K562 (cell line): Measurements from ENCODE around the gene BBLN. TPM values are rescaled to one million over a fixed set of nuclear protein-coding genes. Genes with fewer than 3 reads are reported as not detected.

Source experiments
- ATAC-seq: fragments of 200-7000 bp; cut with Tn5 transposase; 3 replicates; pipeline ENCODE4 v1.9.1; 2020; ENCODE audit warnings: moderate library complexity
- BruUV-seq: library from RNA; stranded (reverse); fragments of 400-500 nt; replicated peaks from 2 replicates; lab custom pipeline; 2021; lab: Mats Ljungman, UMichigan
- CTCF ChIA-PET: fragments of 300-600 bp; formaldehyde crosslinking; extraction: SDS; loops from one replicate; lab custom pipeline; 2021; ENCODE audit warnings: low intra/inter-chr PET ratio; lab: Yijun Ruan, JAX
- POLR2A ChIA-PET: fragments of 300-600, 350-650 bp; sonication (Branson Sonifier 250); formaldehyde crosslinking; extraction: SDS; loops from one replicate; lab custom pipeline; 2021; ENCODE audit warnings: antibody characterized with exemption, inconsistent platforms; lab: Yijun Ruan, JAX
- DNase-seq, 4 experiments: peaks; one replicate each; pipeline versions ENCODE4 v3.0.0 to v3.0.0-alpha.2; 2011 to 2018; ENCODE audit warnings: low spot score in 3 of 4, mixed read lengths in 3 of 4; ENCODE audit errors: extremely low read depth in 1 of 4
- FAIRE-seq: peaks from 2 replicates; lab custom pipeline; 2011; peaks lifted over from hg19 to GRCh38; lab: Jason Lieb, UNC
- H2AFZ ChIP-seq: 2 replicates; pipeline ENCODE4 v1.6.0; 2011; ENCODE audit warnings: low read depth, low read length, control low read depth, inconsistent platforms
- H3K27ac ChIP-seq: fragments of 200-600 bp; 3 replicates; pipeline ENCODE4 v1.8.0; 2011; ENCODE audit warnings: low read depth, mild to moderate bottlenecking, control low read depth, inconsistent platforms, low read length, moderate library complexity, mixed read lengths; ENCODE audit errors: extremely low read depth
- H3K27me3 ChIP-seq, 2 experiments: fragments of 300-600 bp in 1 of 2; 2 replicates in 1 of 2; 3 replicates in 1 of 2; pipeline versions ENCODE4 v1.6.0 to v1.8.0; 2011; ENCODE audit warnings: inconsistent platforms in 2 of 2, low read length in 2 of 2, mild to moderate bottlenecking in 1 of 2, mixed read lengths in 1 of 2, moderate library complexity in 1 of 2; ENCODE audit not compliant: control insufficient read depth in 2 of 2, insufficient read depth in 2 of 2
- H3K36me3 ChIP-seq: fragments of 300-600 bp; 3 replicates; pipeline ENCODE4 v1.8.0; 2011; ENCODE audit warnings: mild to moderate bottlenecking, low read length, inconsistent platforms; ENCODE audit not compliant: control insufficient read depth, insufficient read depth
- H3K4me1 ChIP-seq, 2 experiments: fragments of 200-600 bp in 1 of 2; replicated peaks in 1 of 2; 2 replicates in 1 of 2; 3 replicates in 1 of 2; pipeline versions ENCODE4 v1.5.1 to v1.8.0; 2011; ENCODE audit warnings: inconsistent platforms in 2 of 2, low read length in 2 of 2, mild to moderate bottlenecking in 1 of 2, mixed read lengths in 1 of 2, moderate library complexity in 1 of 2; ENCODE audit not compliant: control insufficient read depth in 2 of 2, insufficient read depth in 2 of 2
- H3K4me2 ChIP-seq: 2 replicates; pipeline ENCODE4 v1.6.1; 2011; ENCODE audit warnings: low read length, control low read depth, inconsistent platforms, mixed read lengths; ENCODE audit not compliant: insufficient read depth
- H3K4me3 ChIP-seq: fragments of 200-600 bp; sonication (generic), shearing (Covaris generic); 2 replicates; pipeline ENCODE4 v1.5.1; 2016; ENCODE audit warnings: control low read depth, inconsistent platforms
- H3K79me2 ChIP-seq: fragments of 200-600 bp; 3 replicates; pipeline ENCODE4 v1.8.0; 2011; ENCODE audit warnings: low read length, inconsistent platforms; ENCODE audit not compliant: control insufficient read depth, insufficient read depth
- H3K9ac ChIP-seq, 2 experiments: 2 replicates each; pipeline versions ENCODE4 v1.6.0 to v1.6.1; 2011; ENCODE audit warnings: low read depth in 2 of 2, low read length in 2 of 2, control low read depth in 1 of 2, inconsistent platforms in 1 of 2, mild to moderate bottlenecking in 1 of 2, mixed read lengths in 1 of 2; ENCODE audit not compliant: insufficient read depth in 1 of 2
- H3K9me1 ChIP-seq: one replicate; pipeline ENCODE4 v1.6.0; 2011; ENCODE audit warnings: inconsistent platforms, mild to moderate bottlenecking, low read length, moderate library complexity; ENCODE audit not compliant: control insufficient read depth, insufficient read depth
- H3K9me3 ChIP-seq: replicated peaks from 2 replicates; pipeline ENCODE4 v1.5.1; 2011; ENCODE audit warnings: low read depth, low read length, inconsistent platforms; ENCODE audit not compliant: control insufficient read depth, insufficient read depth
- H4K20me1 ChIP-seq: replicated peaks from 2 replicates; pipeline ENCODE4 v1.6.1; 2011; ENCODE audit warnings: low read length, inconsistent platforms, mixed read lengths; ENCODE audit not compliant: control insufficient read depth, insufficient read depth
- POLR2H ChIP-seq: IDR thresholded peaks from 2 replicates; pipeline ENCODE4 v1.6.1; 2016; ENCODE audit warnings: missing genetic modification characterization, low read depth, mild to moderate bottlenecking, control low read depth, missing compliant biosample characterization, moderate library complexity
- RAD21 ChIP-seq, 2 experiments: fragments of 250-450 bp in 1 of 2; fragments of 450-650 bp in 1 of 2; sonication (Bioruptor Pico) in 1 of 2; formaldehyde crosslinking in 1 of 2; IDR thresholded peaks in 1 of 2; conservative IDR thresholded peaks in 1 of 2; 2 replicates each; pipeline versions ENCODE4 v1.4.0 to v1.8.0; 2020 to 2022; ENCODE audit warnings: mild to moderate bottlenecking in 2 of 2, moderate library complexity in 1 of 2
- RB1 ChIP-seq: fragments of 450-650 bp; IDR thresholded peaks from 2 replicates; pipeline ENCODE4 v1.6.1; 2017; ENCODE audit warnings: low read depth, mild to moderate bottlenecking
- RBM39 ChIP-seq: fragments of 200-400 bp; formaldehyde crosslinking; optimal IDR thresholded peaks from 2 replicates; pipeline ENCODE3; 2018; ENCODE audit warnings: low read depth, low read length
- RERE ChIP-seq: sonication (generic); formaldehyde crosslinking; IDR thresholded peaks from 2 replicates; pipeline ENCODE4 v1.8.0; 2023; ENCODE audit warnings: missing genetic modification reagents, mild to moderate bottlenecking, borderline replicate concordance
- TAF15 ChIP-seq: fragments of 200-400 bp; formaldehyde crosslinking; IDR thresholded peaks from 2 replicates; pipeline ENCODE4 v1.6.1; 2017; ENCODE audit warnings: mild to moderate bottlenecking, low read depth, low read length, moderate library complexity
- TBP ChIP-seq: optimal IDR thresholded peaks from 2 replicates; pipeline ENCODE3; 2011; ENCODE audit warnings: low read depth, low read length, improper control_type of control experiment
- ZC3H11A ChIP-seq: IDR thresholded peaks from 2 replicates; pipeline ENCODE4 v1.6.1; 2012; ENCODE audit warnings: low read depth, low read length, improper control_type of control experiment
- ZNF174 ChIP-seq: fragments of 250-450 bp; sonication (Bioruptor Pico); IDR thresholded peaks from 2 replicates; pipeline ENCODE4 v1.4.0; 2020; ENCODE audit warnings: mild to moderate bottlenecking
- ZNF77 ChIP-seq: fragments of 250-450 bp; sonication (Bioruptor Pico); IDR thresholded peaks from 2 replicates; pipeline ENCODE4 v1.5.0; 2020
- WGBS: fragments of 100-300 bp; shearing (Covaris generic); methylation state at CpG from one replicate; pipeline ENCODE4 v1.1.6; 2016; ENCODE audit warnings: low coverage, mixed read lengths; ENCODE audit not compliant: insufficient coverage; ENCODE audit errors: missing lambda C conversion rate; 5-methylcytosine and 5-hydroxymethylcytosine counted together
- in situ Hi-C: fragments of 300-500 bp; cut with MboI; formaldehyde crosslinking; loops from 4 replicates; pipeline ENCODE4 v1.15.0; 2018; ENCODE audit warnings: inconsistent platforms, mixed read lengths
- intact Hi-C: fragments of 100-400 bp; cut with micrococcal nuclease; formaldehyde crosslinking; loops from 2 replicates; pipeline ENCODE4 v1.14.2; 2022
- polyA plus RNA-seq, 8 experiments: library from polyadenylated mRNA; depleted of rRNA in 4 of 8; stranded (reverse) in 5 of 8; unstranded in 3 of 8; fragments of >200 nt; fragmentation: Nextera tagmentation in 2 of 8; fragmentation: Illumina TruSeq in 1 of 8; extraction: Ambion mirVana in 2 of 8; extraction: Trizol in 1 of 8; gene quantifications; 2 replicates each; pipeline versions ENCODE4 v1.2.1 to v1.2.3, GENCODE V29; 2011 to 2014; ENCODE audit warnings: inconsistent platforms in 1 of 8, missing spikeins in 1 of 8
- total RNA-seq, 7 experiments: library from RNA; depleted of rRNA in 6 of 7; stranded (reverse); fragments of >200 nt in 6 of 7; fragmentation: Illumina TruSeq in 2 of 7; extraction: Trizol in 2 of 7; gene quantifications; 2 replicates each; pipeline versions ENCODE4 v1.2.1 to v1.2.3, GENCODE V29; 2011 to 2021; ENCODE audit warnings: low replicate concordance in 1 of 7

BBLN gene
- total and polyA plus RNA-seq, 9 of the 15 experiments (the other 6 are each of a cell fraction or from before 2014, with no cell fraction given), result 4.2 to 331 (median 87.1) TPM

DNA sequence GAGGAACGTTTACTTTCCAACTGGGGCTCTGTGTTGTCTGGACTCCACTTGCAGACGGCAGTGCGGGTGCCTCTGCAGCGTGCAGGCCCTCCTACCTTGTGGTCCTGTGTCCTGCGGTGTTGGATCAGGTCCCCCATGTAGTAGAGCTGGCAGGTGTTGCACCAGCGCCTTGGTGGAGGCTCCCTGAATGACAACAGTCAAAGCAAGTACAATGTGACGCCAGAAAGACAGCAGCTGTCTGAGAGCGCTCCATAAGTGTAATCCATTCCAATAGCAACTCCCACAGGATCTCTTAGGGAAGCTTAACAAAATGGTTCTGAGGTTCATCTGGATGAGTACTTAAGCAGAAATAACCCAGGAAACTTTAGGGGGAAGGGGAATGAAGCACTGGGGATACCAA, 9.9 kb downstream of the BBLN start:
- DNase-seq, result no peak
- intact Hi-C loops, result loop anchor here (5.0 kb wide), 1 partner anchor 502 kb away; no protein-coding TSS in a partner anchor
- Histone ChIP-seq H3K79me2 (no peaks in the 10 kb centered on the region), H3K4me3 (no peak overlapping the region), H2AFZ (no peak overlapping the region), H3K4me2 (no peak overlapping the region), H3K9me1 (no peaks in the 10 kb centered on the region), H3K4me1 (peaks cover 0 to 11% of the 10 kb centered on the region in 2 experiments; a peak in 3 of 5 replicates), H3K9me3 (no peaks in the 10 kb centered on the region), H3K9ac (peak overlapping the region in 1 of 2 experiments; percentile 76; a peak in 1 of 4 replicates), H3K27me3 (no peaks in the 10 kb centered on the region), H3K36me3 (peaks cover 75% of the 10 kb centered on the region), H3K27ac (no peak overlapping the region), H4K20me1 (0 out of 2 replicates have a peak, but pooled peaks cover 4% of the 10 kb centered on the region)
- no peak for FAIRE-seq
- ATAC-seq, result no peak
- WGBS, result 86% methylated on average over 8 of the region's 8 CpGs
- in situ Hi-C loops, result loop anchor here (10.0 kb wide), 1 partner anchor 525 kb away; no protein-coding TSS in a partner anchor
- no TSS peak for BruUV-seq
- TF ChIP-seq TBP, result no peak
- no peak for TF ChIP-seq RAD21 (CRISPR knock-in tag; conservative IDR thresholded peaks at IDR 0.05 in 1 of 2, IDR thresholded peaks at IDR 0.05 in 1 of 2)
- no peak for TF ChIP-seq RB1
- TF ChIP-seq RBM39, result no peak
- no peak for TF ChIP-seq ZNF77 (CRISPR knock-in tag)
- no peak for TF ChIP-seq POLR2H (tag)
- no peak for TF ChIP-seq ZNF174 (CRISPR knock-in tag)
- no peak for TF ChIP-seq ZC3H11A
- TF ChIP-seq RERE (CRISPR knock-in tag), result no peak
- no peak for TF ChIP-seq TAF15
- CTCF ChIA-PET, result no interaction called here
- POLR2A ChIA-PET, result interaction anchor here (0.6 to 12.6 kb wide), 8 partner anchors 6 to 1040 kb away, joined by 3 to 155 read pairs (median 4); partner anchors contain the start of gene BBLN
